Neural progenitor cell (in vitro differentiated cells): ENCODE data around the gene RAE1. TPM values are rescaled to one million over a fixed set of nuclear protein-coding genes. Genes with fewer than 3 reads are reported as not detected.

Experiments
- DNase-seq: peaks from one replicate; pipeline ENCODE4 v3.0.0-alpha.2; 2016; ENCODE audit warnings: low spot score
- H2AFZ ChIP-seq: fragments of 200-600 bp; sonication (generic); replicated peaks from 2 replicates; pipeline ENCODE4 v1.6.1; 2016; ENCODE audit warnings: antibody characterized with exemption
- H3F3A ChIP-seq: fragments of 200-600 bp; sonication (generic); 2 replicates; pipeline ENCODE4 v1.6.1; 2016; ENCODE audit warnings: antibody characterized with exemption, low read depth
- H3K27ac ChIP-seq: fragments of 200-600 bp; sonication (generic); 2 replicates; pipeline ENCODE4 v1.5.1; 2016; ENCODE audit warnings: mild to moderate bottlenecking
- H3K27me3 ChIP-seq: fragments of 200-600 bp; sonication (generic); 2 replicates; pipeline ENCODE4 v1.6.1; 2016; ENCODE audit warnings: mild to moderate bottlenecking, moderate library complexity
- H3K36me3 ChIP-seq: fragments of 200-600 bp; sonication (generic); 2 replicates; pipeline ENCODE4 v1.5.1; 2016
- H3K4me1 ChIP-seq: fragments of 200-600 bp; sonication (generic); 2 replicates; pipeline ENCODE4 v1.6.1; 2016; ENCODE audit warnings: mixed run types
- H3K4me2 ChIP-seq: fragments of 200-600 bp; sonication (generic); 2 replicates; pipeline ENCODE4 v1.6.1; 2016
- H3K4me3 ChIP-seq: fragments of 200-600 bp; sonication (generic); 2 replicates; pipeline ENCODE4 v1.5.1; 2016
- H3K79me2 ChIP-seq: fragments of 200-600 bp; sonication (generic); 2 replicates; pipeline ENCODE4 v1.6.1; 2016; ENCODE audit warnings: low read depth
- H3K9ac ChIP-seq: fragments of 200-600 bp; sonication (generic); 2 replicates; pipeline ENCODE4 v1.6.1; 2016
- H3K9me3 ChIP-seq: fragments of 200-600 bp; sonication (generic); 2 replicates; pipeline ENCODE4 v1.5.1; 2016; ENCODE audit warnings: low read depth
- H4K20me1 ChIP-seq: fragments of 200-600 bp; sonication (generic); 2 replicates; pipeline ENCODE4 v1.6.1; 2016; ENCODE audit warnings: low read depth
- H3K27ac Mint-ChIP-seq: 3 replicates; pipeline ENCODE4 v1.8.0; 2021; ENCODE audit warnings: mixed read lengths
- H3K27me3 Mint-ChIP-seq: 2 replicates; pipeline ENCODE4 v1.8.0; 2022; ENCODE audit warnings: low read depth, mild to moderate bottlenecking, inconsistent platforms, moderate library complexity, mixed read lengths; ENCODE audit not compliant: insufficient read depth
- H3K36me3 Mint-ChIP-seq: 3 replicates; pipeline ENCODE4 v1.8.0; 2021; ENCODE audit warnings: mixed read lengths
- H3K4me1 Mint-ChIP-seq: 3 replicates; pipeline ENCODE4 v1.8.0; 2021; ENCODE audit warnings: mixed read lengths
- H3K4me3 Mint-ChIP-seq: 3 replicates; pipeline ENCODE4 v1.8.0; 2021; ENCODE audit warnings: mild to moderate bottlenecking, moderate library complexity, mixed read lengths
- H3K9me3 Mint-ChIP-seq: 3 replicates; pipeline ENCODE4 v1.8.0; 2020; ENCODE audit warnings: mixed read lengths
- CTCF ChIP-seq: fragments of 200-600 bp; sonication (generic); IDR thresholded peaks from 2 replicates; pipeline ENCODE4 v1.5.1; 2017; ENCODE audit warnings: antibody characterized with exemption, mild to moderate bottlenecking
- EZH2 ChIP-seq: fragments of 200-600 bp; sonication (generic); IDR thresholded peaks from 2 replicates; pipeline ENCODE4 v1.6.1; 2017; ENCODE audit warnings: antibody characterized with exemption, mild to moderate bottlenecking, moderate library complexity
- EZH2phosphoT487 ChIP-seq: fragments of 200-600 bp; sonication (generic); IDR thresholded peaks from 2 replicates; pipeline ENCODE4 v1.6.1; 2017; ENCODE audit warnings: antibody characterized with exemption
- total RNA-seq: library from RNA; depleted of rRNA; stranded (reverse); fragments of >200 nt; gene quantifications from 2 replicates; pipeline ENCODE4 v1.2.3, GENCODE V29; 2015; ENCODE audit warnings: low replicate concordance

The RAE1 gene
- total RNA-seq, 1 donor from 2014 or later, result 77.6 TPM

- Histone ChIP-seq H3F3A (peaks cover 13% of the 10 kb centered on the region), H2AFZ (no peak overlapping the region), H4K20me1 (peaks cover 15% of the 10 kb centered on the region), H3K4me3 (no peak overlapping the region), H3K4me2 (no peak overlapping the region), H3K27ac (no peak overlapping the region), H3K27me3 (no peaks in the 10 kb centered on the region), H3K79me2 (peaks cover 17% of the 10 kb centered on the region), H3K9ac (no peak overlapping the region), H3K36me3 (no peaks in the 10 kb centered on the region), H3K4me1 (peaks cover 3% of the 10 kb centered on the region), H3K9me3 (no peaks in the 10 kb centered on the region)
- no peak for DNase-seq
- H3K9me3 Mint-ChIP-seq, result no peaks in the 10 kb centered on the region
- no peaks in the 10 kb centered on the region for H3K27me3 Mint-ChIP-seq
- TF ChIP-seq CTCF, result no peak
- TF ChIP-seq EZH2phosphoT487, result no peak
- TF ChIP-seq EZH2, result no peak
- H3K27ac Mint-ChIP-seq, result peak overlapping the region; percentile 33
- peaks cover 10% of the 10 kb centered on the region for H3K36me3 Mint-ChIP-seq
- H3K4me1 Mint-ChIP-seq, result peaks cover 20% of the 10 kb centered on the region
- no peak overlapping the region for H3K4me3 Mint-ChIP-seq
Measured at GRCh38 chr20:57405236-57406016, 54.4 kb downstream of the RAE1 start.

- H3K36me3 ChIP-seq, result no peaks in the 10 kb centered on the region
- Mint-ChIP-seq H3K36me3 (peaks cover 5% of the 10 kb centered on the region), H3K4me3 (no peak overlapping the region), H3K27ac (no peak overlapping the region), H3K4me1 (peaks cover 23% of the 10 kb centered on the region), H3K27me3 (no peaks in the 10 kb centered on the region), H3K9me3 (no peaks in the 10 kb centered on the region)
- peaks cover 13% of the 10 kb centered on the region for H3F3A ChIP-seq
- no peak overlapping the region for H3K9ac ChIP-seq
- H2AFZ ChIP-seq, result no peak overlapping the region
- no peak overlapping the region for H3K27ac ChIP-seq
- H3K4me2 ChIP-seq, result no peak overlapping the region
- no peaks in the 10 kb centered on the region for H3K9me3 ChIP-seq
- no peak for TF ChIP-seq EZH2
- no peak for TF ChIP-seq EZH2phosphoT487
- no peak for TF ChIP-seq CTCF
- peaks cover 5% of the 10 kb centered on the region for H4K20me1 ChIP-seq
- no peak for DNase-seq
- H3K79me2 ChIP-seq, result no peaks in the 10 kb centered on the region
- H3K4me3 ChIP-seq, result no peak overlapping the region
- no peaks in the 10 kb centered on the region for H3K4me1 ChIP-seq
- H3K27me3 ChIP-seq, result no peaks in the 10 kb centered on the region
Measured at GRCh38 chr20:57407541-57407956, 56.5 kb downstream of the RAE1 start.

GRCh38 chr20:57408131-57408530, 57.1 kb downstream of the RAE1 start:
- Histone ChIP-seq H3K36me3 (no peaks in the 10 kb centered on the region), H3K4me3 (no peak overlapping the region), H3K4me2 (no peak overlapping the region), H3K9ac (no peak overlapping the region), H3K27me3 (no peaks in the 10 kb centered on the region), H2AFZ (no peak overlapping the region), H3K79me2 (no peaks in the 10 kb centered on the region), H3K27ac (no peak overlapping the region), H4K20me1 (peaks cover 5% of the 10 kb centered on the region), H3K4me1 (no peaks in the 10 kb centered on the region), H3F3A (peaks cover 13% of the 10 kb centered on the region), H3K9me3 (no peaks in the 10 kb centered on the region)
- H3K9me3 Mint-ChIP-seq, result no peaks in the 10 kb centered on the region
- TF ChIP-seq EZH2, result no peak
- TF ChIP-seq EZH2phosphoT487, result no peak
- no peak for TF ChIP-seq CTCF
- no peak for DNase-seq
- peaks cover 23% of the 10 kb centered on the region for H3K4me1 Mint-ChIP-seq
- peak overlapping the region; percentile 69 for H3K27ac Mint-ChIP-seq
- H3K4me3 Mint-ChIP-seq, result no peak overlapping the region
- H3K27me3 Mint-ChIP-seq, result no peaks in the 10 kb centered on the region
- peaks cover 4% of the 10 kb centered on the region for H3K36me3 Mint-ChIP-seq
